ENCODE results near the gene ALPK1.
"Not testable (repeated sequence)": the region's sequence is repeated elsewhere in the genome, so short reads cannot be mapped to it uniquely, and the experiment has no call there.

GRCh38 chr4:112309263-112309791 is 12.2 kb downstream of the ALPK1 start:
- TF ChIP-seq, protein P1, sequence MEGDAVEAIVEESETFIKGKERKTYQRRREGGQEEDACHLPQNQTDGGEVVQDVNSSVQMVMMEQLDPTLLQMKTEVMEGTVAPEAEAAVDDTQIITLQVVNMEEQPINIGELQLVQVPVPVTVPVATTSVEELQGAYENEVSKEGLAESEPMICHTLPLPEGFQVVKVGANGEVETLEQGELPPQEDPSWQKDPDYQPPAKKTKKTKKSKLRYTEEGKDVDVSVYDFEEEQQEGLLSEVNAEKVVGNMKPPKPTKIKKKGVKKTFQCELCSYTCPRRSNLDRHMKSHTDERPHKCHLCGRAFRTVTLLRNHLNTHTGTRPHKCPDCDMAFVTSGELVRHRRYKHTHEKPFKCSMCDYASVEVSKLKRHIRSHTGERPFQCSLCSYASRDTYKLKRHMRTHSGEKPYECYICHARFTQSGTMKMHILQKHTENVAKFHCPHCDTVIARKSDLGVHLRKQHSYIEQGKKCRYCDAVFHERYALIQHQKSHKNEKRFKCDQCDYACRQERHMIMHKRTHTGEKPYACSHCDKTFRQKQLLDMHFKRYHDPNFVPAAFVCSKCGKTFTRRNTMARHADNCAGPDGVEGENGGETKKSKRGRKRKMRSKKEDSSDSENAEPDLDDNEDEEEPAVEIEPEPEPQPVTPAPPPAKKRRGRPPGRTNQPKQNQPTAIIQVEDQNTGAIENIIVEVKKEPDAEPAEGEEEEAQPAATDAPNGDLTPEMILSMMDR (conservative IDR thresholded peaks at IDR 0.05; ENCODE audit: low read depth in 2 of 2): 0 out of 4 replicates have a peak, but pooled peaks of 1 of the 2 experiments have one; percentile 9
- TF ChIP-seq REST (IDR thresholded peaks at IDR 0.05; ENCODE audit: unreplicated experiment); EZH2phosphoT487 (IDR thresholded peaks at IDR 0.05; ENCODE audit: unreplicated experiment); ZNF331 (CRISPR knock-in tag; IDR thresholded peaks at IDR 0.05; ENCODE audit: low read depth); EZH2 (IDR thresholded peaks at IDR 0.05; ENCODE audit: low read depth, unreplicated experiment); POLR2AphosphoS5 (IDR thresholded peaks at IDR 0.05; ENCODE audit: low read depth): not testable (repeated sequence)

Measured in GM23338 (cell line).